H1 (cell line): Measurements from ENCODE around the gene UBA6. TPM values are rescaled to one million over a fixed set of nuclear protein-coding genes. Genes with fewer than 3 reads are reported as not detected.

Source experiments
- ASH2L ChIP-seq: fragments of 200-600, 300-600 bp; sonication (generic); IDR thresholded peaks from one replicate; pipeline ENCODE4 v1.7.1; 2017; ENCODE audit warnings: low read length
- CBX5 ChIP-seq: fragments of 300-800, 300-1000 bp; sonication (generic); IDR thresholded peaks from 2 replicates; pipeline ENCODE4 v1.7.1; 2016; ENCODE audit warnings: antibody characterized with exemption, low read length, low read depth
- CHD7 ChIP-seq: fragments of 300-600 bp; sonication (generic); IDR thresholded peaks from 2 replicates; pipeline ENCODE4 v1.7.1; 2012; ENCODE audit warnings: low read length, moderate library complexity, mild to moderate bottlenecking, inconsistent platforms; ENCODE audit not compliant: insufficient replicate concordance
- CTCF ChIP-seq, 3 experiments: IDR thresholded peaks; 1 replicate in 2 of 3; 2 replicates in 1 of 3; pipeline versions ENCODE4 v1.5.1 to v1.6.1; 2011; ENCODE audit warnings: low read length in 3 of 3, mild to moderate bottlenecking in 3 of 3, inconsistent platforms in 2 of 3, low read depth in 1 of 3, moderate library complexity in 1 of 3; ENCODE audit not compliant: insufficient read depth in 1 of 3; ENCODE audit errors: control extremely low read depth in 1 of 3
- HDAC6 ChIP-seq: IDR thresholded peaks from one replicate; pipeline ENCODE4 v1.7.1; 2012; ENCODE audit warnings: low read depth, mild to moderate bottlenecking, inconsistent platforms, low read length, moderate library complexity
- SP1 ChIP-seq: IDR thresholded peaks from 2 replicates; pipeline ENCODE4 v1.6.1; 2011; ENCODE audit warnings: low read depth, low read length
- TCF12 ChIP-seq: IDR thresholded peaks from 2 replicates; pipeline ENCODE4 v1.6.1; 2011; ENCODE audit warnings: low read depth, mild to moderate bottlenecking, low read length
- polyA plus RNA-seq, 7 experiments: library from polyadenylated mRNA; depleted of rRNA in 3 of 7; stranded (reverse) in 5 of 7; unstranded in 2 of 7; fragments of >200 nt in 5 of 7; fragments of 200-250 nt in 2 of 7; gene quantifications; 1 replicate in 5 of 7; 2 replicates in 1 of 7; 4 replicates in 1 of 7; pipeline versions ENCODE4 v1.2.1 to v1.2.3, GENCODE V29; 2011 to 2013; ENCODE audit warnings: missing spikeins in 2 of 7, mixed read lengths in 2 of 7
- total RNA-seq: library from RNA; stranded (reverse); fragmentation: NEBNext Ultra II Directional; extraction: Animal tissue kit (Norgen Biotek cat#: 25700); gene quantifications from 2 replicates; pipeline ENCODE4 v1.2.1, GENCODE V29; 2021

UBA6 gene
- total and polyA plus RNA-seq, 2 of the 8 experiments (the other 6 are each of a cell fraction or from before 2014, with no cell fraction given) = 17.4 to 74.3 TPM

GRCh38 chr4:67712000-67712625 is 11.2 kb upstream of the UBA6 start (continued):
- no peak for TF ChIP-seq CHD7
- TF ChIP-seq CBX5 = no peak
- TF ChIP-seq HDAC6 = no peak
- TF ChIP-seq TCF12 = no peak
- TF ChIP-seq SP1 = no peak
- no peak for TF ChIP-seq ASH2L
- no peak for TF ChIP-seq CTCF (IDR thresholded peaks at IDR 0.05; ENCODE audit: control extremely low read depth in 1 of 3, insufficient read depth in 1 of 3, low read depth in 1 of 3, low read length in 3 of 3)
